ENCODE data around the gene COL26A1.
A peak's percentile ranks its signal among the peaks of the same experiment; 100 is the strongest.
"Not testable (repeated sequence)": the region's sequence is repeated elsewhere in the genome, so short reads cannot be mapped to it uniquely, and the experiment has no call there.

Gene COL26A1

DNA sequence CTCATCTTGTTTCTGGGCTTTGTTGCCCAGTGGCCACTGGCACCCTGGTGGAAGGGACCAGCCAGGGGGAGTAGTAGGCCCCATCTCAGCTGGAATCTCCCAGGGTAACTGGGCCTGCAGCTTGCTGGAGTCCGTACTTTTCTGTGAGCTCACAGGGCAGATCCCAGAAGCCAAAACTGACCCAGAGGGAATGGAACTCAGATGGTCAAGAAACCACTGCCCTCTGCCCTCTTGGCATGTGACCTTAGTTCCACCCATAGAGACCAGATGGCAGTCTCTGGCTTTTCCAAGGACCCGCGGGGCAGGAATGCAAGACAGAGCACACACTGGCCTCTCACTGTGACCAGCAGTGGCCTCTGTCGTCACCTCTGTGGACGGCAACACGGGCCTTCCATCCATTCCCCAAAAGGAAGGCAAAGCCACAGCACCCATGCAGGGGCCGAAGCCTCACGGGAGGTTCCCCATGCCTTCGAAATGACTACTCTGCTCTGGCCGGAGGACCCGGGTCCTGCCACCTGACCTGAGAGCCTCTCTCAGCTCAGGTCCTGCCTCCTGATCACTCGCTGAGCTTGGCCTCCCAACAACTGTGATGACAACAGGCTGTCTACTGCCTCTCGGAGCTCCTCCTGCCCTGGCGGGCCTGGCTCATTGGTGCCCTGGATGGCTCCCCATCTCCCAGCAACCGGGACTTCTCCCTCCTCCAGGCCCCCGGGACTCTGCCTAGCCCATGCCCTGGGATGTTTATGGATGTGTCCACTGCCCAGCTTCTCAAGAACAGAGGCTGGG is 236.5 kb downstream of the COL26A1 start:
- no peak for DNase-seq (ENCODE audit: low spot score)

DNA sequence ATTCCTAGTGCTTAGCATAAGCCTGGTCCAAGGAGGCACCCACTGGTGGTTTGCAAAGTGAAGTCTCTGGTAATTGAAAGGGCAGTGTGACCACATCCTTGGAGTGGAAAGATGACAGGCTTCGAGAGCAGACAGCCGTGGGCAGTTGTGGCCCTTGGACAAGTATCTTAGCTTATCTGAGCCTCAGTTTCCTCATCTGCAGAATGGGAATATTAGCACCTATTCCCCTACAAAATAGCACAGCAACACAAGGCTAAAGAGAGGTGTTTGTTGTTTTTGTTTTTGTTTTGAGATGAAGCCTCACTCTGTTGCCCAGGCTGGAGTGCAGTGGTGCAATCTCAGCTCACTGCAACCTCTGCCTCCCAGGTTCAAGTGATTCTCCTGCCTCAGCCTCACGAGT is 237.1 kb downstream of the COL26A1 start:
- no peak for DNase-seq (ENCODE audit: low spot score)

- no peak for DNase-seq (ENCODE audit: low spot score)
These were observed 239.4 kb downstream of the COL26A1 start for GRCh38 chr7:101602082-101602481.

- DNase-seq (ENCODE audit: low spot score), result peak; percentile 69
These were observed 240.0 kb downstream of the COL26A1 start for GRCh38 chr7:101602484-101603241.

DNA sequence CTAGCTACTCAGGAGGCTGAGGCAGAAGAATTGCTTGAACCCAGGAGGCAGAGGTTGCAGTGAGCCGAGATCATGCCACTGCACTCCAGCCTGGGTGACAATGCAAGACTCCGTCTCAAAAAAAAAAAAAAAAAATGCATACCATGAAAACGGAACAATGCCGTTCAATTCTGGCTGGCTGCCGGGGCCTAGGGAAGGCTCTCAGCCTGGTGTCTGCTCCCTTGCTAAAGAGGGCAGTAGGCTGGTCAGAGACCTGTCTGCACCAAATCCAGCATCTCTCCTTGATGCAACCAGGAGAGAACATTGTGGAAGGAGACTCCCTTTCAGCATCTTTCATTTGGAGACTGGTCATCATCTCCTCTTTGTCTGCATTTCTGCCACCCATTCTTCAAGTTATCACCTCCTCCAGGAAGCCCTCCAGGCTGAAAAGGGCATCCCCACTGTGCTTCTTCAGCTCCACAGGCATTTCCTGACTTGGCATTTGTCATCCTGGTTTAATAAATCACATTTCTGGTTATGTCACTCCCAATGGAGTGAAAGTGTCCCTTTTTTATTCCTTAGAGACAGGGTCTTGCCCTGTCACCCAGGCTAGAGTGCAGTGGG is 241.8 kb downstream of the COL26A1 start:
- DNase-seq (ENCODE audit: low spot score), result no peak

DNA sequence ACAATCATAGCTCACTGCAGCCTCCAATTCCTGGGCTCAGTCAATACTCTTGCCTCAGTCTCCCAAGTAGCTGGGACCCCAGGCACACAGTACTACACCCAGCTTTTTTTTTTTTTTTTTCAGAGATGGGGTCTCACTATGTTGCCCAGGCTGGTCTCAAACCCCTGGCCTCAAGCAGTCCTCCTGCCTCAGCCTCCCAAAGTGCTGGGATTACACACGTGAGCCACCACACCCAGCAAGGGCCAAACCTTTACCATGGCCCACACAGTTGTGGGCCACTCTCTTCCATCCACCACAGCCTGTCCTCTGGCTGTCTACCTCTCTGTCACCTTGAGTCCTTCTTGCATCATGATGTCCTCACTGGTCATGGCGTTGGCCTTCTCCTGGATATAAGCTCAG is 242.3 kb downstream of the COL26A1 start:
- not testable (repeated sequence) for DNase-seq (ENCODE audit: low spot score)

- no peak for DNase-seq (ENCODE audit: low spot score)
These were observed 243.2 kb downstream of the COL26A1 start for GRCh38 chr7:101605611-101606497.

GRCh38 chr7:101606498-101606923 is 243.8 kb downstream of the COL26A1 start:
- DNase-seq (ENCODE audit: low spot score), result no peak
